ENCODE results near the gene UMODL1.
"Not testable (repeated sequence)": the region's sequence is repeated elsewhere in the genome, so short reads cannot be mapped to it uniquely, and the experiment has no call there.

UMODL1 gene

DNA sequence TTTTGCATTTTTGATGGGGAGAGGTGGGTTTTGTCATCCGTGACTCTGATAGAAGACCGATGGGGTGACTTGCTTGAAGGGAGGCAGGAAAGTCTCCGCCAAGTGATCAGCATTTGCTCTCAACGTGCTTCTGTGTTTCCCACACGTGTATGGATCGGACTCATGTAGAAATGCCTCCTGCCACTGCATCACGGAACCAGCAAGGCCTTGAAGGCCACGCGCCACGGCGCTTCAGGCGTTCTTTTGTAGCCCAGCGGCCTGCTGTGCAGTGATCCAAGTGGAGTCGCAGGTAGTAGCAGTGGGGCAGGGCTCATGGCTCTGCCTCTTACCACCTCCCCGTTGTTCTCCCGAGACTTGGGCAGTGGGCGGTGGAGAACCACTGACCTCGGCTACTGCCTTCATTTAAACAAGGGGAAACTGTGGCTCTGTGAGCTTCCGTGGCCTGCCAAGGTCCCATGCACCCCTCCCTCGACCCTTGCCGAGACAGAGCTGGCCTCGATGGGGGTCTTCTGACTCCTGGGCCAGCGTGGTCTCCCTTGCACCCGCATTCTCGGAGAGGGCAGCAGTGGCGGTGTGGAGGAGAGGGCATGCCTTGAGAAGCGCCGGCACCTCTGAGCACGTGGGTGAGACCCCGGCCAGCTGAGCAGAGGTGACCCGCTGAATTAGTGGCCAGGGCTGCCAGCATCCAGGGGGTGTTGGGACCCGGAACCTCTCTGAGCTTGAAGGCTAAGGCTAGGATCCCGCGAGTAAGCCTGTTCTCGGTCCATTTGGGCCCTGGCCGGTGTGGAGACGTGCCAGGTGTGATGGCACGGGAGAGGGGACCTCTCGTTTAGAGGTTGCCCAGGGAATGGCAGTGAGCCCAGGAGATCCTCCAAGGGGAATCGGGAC is 101.7 kb downstream of the UMODL1 start:
- H3K79me2 ChIP-seq (ENCODE audit: control insufficient read depth, insufficient read depth, low read length, unreplicated experiment) = no peaks in the 10 kb centered on the region
- no peaks in the 10 kb centered on the region for H3K4me1 ChIP-seq (ENCODE audit: control insufficient read depth, insufficient read depth, low read length, unreplicated experiment)
- H2AFZ ChIP-seq (ENCODE audit: low read length, unreplicated experiment) = no peak overlapping the region
- H3K36me3 ChIP-seq (ENCODE audit: insufficient read depth, low read length) = no peaks in the 10 kb centered on the region
- H3K27me3 ChIP-seq (ENCODE audit: insufficient read depth, low read length) = peaks cover 39% of the 10 kb centered on the region
- H3K4me3 ChIP-seq (ENCODE audit: low read depth, low read length) = no peak overlapping the region
- no peak overlapping the region for H3K27ac ChIP-seq (ENCODE audit: low read depth, low read length)

DNA sequence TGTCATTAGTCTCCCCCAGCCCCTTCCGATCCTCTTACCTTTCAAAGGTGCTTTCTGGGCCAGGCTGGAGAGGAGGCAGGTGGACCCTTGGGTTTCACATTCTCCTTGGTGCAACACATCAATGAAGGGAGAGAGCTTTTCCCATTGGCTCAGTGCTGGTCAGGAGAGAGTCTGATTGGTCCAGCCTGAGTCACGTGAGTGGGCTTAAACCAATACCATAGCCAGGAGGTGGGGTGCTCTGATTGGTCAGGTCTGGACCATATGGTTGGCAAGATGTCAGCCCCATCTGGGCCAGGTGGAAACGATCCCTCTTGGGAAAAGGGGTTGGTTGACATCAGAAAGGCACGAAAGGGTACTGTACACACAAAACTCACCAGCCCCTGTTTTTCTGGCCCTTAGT is 103.1 kb downstream of the UMODL1 start:
- no peaks in the 10 kb centered on the region for H3K79me2 ChIP-seq (ENCODE audit: control insufficient read depth, insufficient read depth, low read length, unreplicated experiment)
- H3K27ac ChIP-seq (ENCODE audit: low read depth, low read length) = no peak overlapping the region
- H2AFZ ChIP-seq (ENCODE audit: low read length, unreplicated experiment) = no peak overlapping the region
- H3K4me1 ChIP-seq (ENCODE audit: control insufficient read depth, insufficient read depth, low read length, unreplicated experiment) = no peaks in the 10 kb centered on the region
- no peaks in the 10 kb centered on the region for H3K36me3 ChIP-seq (ENCODE audit: insufficient read depth, low read length)
- H3K27me3 ChIP-seq (ENCODE audit: insufficient read depth, low read length) = peaks cover 48% of the 10 kb centered on the region
- no peak overlapping the region for H3K4me3 ChIP-seq (ENCODE audit: low read depth, low read length)

DNA sequence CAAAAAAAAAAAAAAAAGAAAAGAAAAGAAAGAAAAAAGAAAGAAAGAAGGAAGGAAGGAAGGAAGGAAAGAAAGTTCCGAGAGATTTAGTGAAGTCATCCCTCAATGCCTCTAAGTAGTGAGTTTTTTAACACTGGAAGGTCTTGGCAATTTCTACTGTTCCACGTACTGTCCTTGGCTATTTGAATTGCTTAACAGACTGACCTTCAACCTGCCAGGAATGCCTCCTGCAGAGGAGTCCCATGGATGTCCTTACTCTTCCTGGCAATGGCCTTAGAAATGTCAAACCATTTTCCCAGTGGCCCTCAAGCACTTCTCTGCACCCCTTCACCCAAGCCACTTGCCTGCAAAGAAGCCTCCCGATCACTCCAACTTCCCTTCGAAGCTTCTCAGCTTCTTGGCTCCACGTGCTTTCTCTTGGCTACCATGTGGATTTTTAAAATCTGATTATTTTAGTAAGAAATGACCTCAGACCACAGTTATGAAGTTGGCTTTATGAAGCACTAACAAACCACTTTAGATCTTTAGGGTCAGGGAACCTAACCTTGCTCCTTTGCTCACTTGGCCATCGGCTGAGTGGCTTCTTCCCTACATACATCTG is 104.1 kb downstream of the UMODL1 start:
- no peak overlapping the region for H3K4me3 ChIP-seq (ENCODE audit: low read depth, low read length)
- peaks cover 50% of the 10 kb centered on the region for H3K27me3 ChIP-seq (ENCODE audit: insufficient read depth, low read length)
- H3K4me1 ChIP-seq (ENCODE audit: control insufficient read depth, insufficient read depth, low read length, unreplicated experiment) = no peaks in the 10 kb centered on the region
- H2AFZ ChIP-seq (ENCODE audit: low read length, unreplicated experiment) = no peak overlapping the region
- H3K27ac ChIP-seq (ENCODE audit: low read depth, low read length) = no peak overlapping the region
- no peaks in the 10 kb centered on the region for H3K36me3 ChIP-seq (ENCODE audit: insufficient read depth, low read length)
- no peaks in the 10 kb centered on the region for H3K79me2 ChIP-seq (ENCODE audit: control insufficient read depth, insufficient read depth, low read length, unreplicated experiment)

DNA sequence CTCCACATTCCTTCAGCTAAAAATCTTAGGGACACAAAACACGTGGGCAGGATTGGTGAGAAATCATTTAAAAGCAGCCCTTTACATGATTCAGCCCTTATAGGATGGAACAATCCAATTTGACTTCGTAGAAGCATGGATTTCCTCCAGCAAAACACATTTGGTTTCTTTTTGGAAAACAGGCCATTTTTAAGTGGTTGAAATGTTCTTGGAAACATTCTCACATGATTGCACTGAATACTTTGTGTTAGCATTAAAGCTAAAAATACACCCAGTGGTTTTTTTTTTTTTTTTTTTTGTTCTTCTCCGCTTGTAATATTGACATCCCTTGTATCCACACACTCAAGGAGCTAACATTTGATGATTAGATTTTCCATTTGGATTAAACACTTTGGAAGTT is 105.7 kb downstream of the UMODL1 start:
- Histone ChIP-seq H3K4me1 (ENCODE audit: control insufficient read depth, insufficient read depth, low read length, unreplicated experiment) (no peaks in the 10 kb centered on the region), H3K4me3 (ENCODE audit: low read depth, low read length) (no peak overlapping the region), H3K36me3 (ENCODE audit: insufficient read depth, low read length) (no peaks in the 10 kb centered on the region), H2AFZ (ENCODE audit: low read length, unreplicated experiment) (no peak overlapping the region), H3K79me2 (ENCODE audit: control insufficient read depth, insufficient read depth, low read length, unreplicated experiment) (no peaks in the 10 kb centered on the region), H3K27me3 (ENCODE audit: insufficient read depth, low read length) (peaks cover 58% of the 10 kb centered on the region), H3K27ac (ENCODE audit: low read depth, low read length) (no peak overlapping the region)

DNA sequence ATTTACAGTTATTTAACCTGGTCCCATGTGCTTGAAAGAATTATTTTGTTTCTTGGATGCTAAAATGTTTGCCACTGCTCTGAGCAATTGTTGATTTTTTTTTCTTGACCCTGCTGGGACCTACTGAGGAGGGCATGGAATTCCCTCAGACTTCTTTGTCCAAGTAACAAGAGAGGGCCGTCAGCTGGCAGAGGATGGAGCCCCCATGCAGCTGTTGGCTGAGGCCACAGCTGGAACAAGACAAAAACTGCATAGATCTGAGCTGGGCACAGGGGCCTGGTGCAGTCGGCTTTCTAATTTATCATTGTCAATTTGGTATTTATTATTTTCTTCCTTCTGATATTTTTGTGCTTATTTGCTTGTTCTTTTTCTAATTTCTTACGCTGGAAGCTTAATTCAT is 108.2 kb downstream of the UMODL1 start:
- Histone ChIP-seq H3K4me1 (ENCODE audit: control insufficient read depth, insufficient read depth, low read length, unreplicated experiment) (no peaks in the 10 kb centered on the region), H3K4me3 (ENCODE audit: low read depth, low read length) (no peak overlapping the region), H3K36me3 (ENCODE audit: insufficient read depth, low read length) (no peaks in the 10 kb centered on the region), H2AFZ (ENCODE audit: low read length, unreplicated experiment) (no peak overlapping the region), H3K27me3 (ENCODE audit: insufficient read depth, low read length) (peaks cover 48% of the 10 kb centered on the region), H3K27ac (ENCODE audit: low read depth, low read length) (no peak overlapping the region), H3K79me2 (ENCODE audit: control insufficient read depth, insufficient read depth, low read length, unreplicated experiment) (no peaks in the 10 kb centered on the region)

DNA sequence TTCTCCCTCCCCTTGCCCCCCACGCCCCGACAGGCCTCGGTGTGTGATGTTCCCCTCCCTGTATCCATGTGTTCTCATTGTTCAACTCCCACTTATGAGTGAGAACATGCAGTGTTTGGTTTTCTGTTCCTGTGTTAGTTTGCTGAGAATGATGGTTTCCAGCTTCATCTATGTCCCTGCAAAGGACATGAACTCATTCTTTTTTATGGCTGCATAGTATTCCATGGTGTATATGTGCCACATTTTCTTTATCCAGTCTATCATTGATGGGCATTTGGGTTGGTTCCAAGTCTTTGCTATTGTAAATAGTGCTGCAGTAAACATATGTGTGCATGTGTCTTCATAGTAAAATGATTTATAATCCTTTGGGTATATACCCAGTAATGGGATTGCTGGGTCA is 108.9 kb downstream of the UMODL1 start:
- H3K4me3 ChIP-seq (ENCODE audit: low read depth, low read length); H3K36me3 ChIP-seq (ENCODE audit: insufficient read depth, low read length); H2AFZ ChIP-seq (ENCODE audit: low read length, unreplicated experiment); H3K79me2 ChIP-seq (ENCODE audit: control insufficient read depth, insufficient read depth, low read length, unreplicated experiment); H3K4me1 ChIP-seq (ENCODE audit: control insufficient read depth, insufficient read depth, low read length, unreplicated experiment); H3K27ac ChIP-seq (ENCODE audit: low read depth, low read length): not testable (repeated sequence)
- H3K27me3 ChIP-seq (ENCODE audit: insufficient read depth, low read length) = peaks cover 48% of the 10 kb centered on the region

DNA sequence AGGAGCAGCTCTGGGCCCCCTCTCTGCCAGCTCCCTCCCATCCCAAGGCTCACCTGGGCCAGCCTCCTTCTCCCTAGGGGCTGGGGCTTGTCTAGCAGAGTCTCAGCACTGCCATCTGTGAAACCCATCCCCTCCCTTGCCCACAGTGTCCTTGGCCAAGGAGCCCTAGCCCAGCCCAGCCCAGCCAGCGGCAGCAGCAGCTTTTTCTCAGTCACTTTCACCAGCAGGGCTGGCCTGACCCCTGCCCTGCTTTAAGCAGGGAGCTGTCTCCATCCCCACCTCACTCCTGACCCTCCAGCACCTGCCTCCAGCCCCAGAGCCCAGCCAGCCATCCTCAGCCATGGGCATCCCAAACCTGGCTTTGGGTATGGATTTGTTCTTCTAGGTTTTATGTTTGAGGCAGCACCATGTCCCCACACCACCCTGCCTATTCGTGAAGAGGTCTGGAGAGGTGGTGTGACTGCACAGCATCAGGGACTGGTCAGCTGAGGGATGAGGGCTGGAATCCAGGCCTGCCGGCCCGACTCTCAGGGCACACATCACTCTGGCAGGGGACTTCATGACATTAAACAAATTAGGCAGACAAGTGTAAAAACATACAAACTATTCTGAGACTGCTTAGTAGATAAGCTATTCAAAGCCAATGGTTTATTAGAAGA is 111.7 kb downstream of the UMODL1 start:
- no peak overlapping the region for H3K27ac ChIP-seq (ENCODE audit: low read depth, low read length)
- no peaks in the 10 kb centered on the region for H3K36me3 ChIP-seq (ENCODE audit: insufficient read depth, low read length)
- H2AFZ ChIP-seq (ENCODE audit: low read length, unreplicated experiment) = no peak overlapping the region
- no peak overlapping the region for H3K4me3 ChIP-seq (ENCODE audit: low read depth, low read length)
- no peaks in the 10 kb centered on the region for H3K79me2 ChIP-seq (ENCODE audit: control insufficient read depth, insufficient read depth, low read length, unreplicated experiment)
- H3K27me3 ChIP-seq (ENCODE audit: insufficient read depth, low read length) = peaks cover 28% of the 10 kb centered on the region
- H3K4me1 ChIP-seq (ENCODE audit: control insufficient read depth, insufficient read depth, low read length, unreplicated experiment) = no peaks in the 10 kb centered on the region

DNA sequence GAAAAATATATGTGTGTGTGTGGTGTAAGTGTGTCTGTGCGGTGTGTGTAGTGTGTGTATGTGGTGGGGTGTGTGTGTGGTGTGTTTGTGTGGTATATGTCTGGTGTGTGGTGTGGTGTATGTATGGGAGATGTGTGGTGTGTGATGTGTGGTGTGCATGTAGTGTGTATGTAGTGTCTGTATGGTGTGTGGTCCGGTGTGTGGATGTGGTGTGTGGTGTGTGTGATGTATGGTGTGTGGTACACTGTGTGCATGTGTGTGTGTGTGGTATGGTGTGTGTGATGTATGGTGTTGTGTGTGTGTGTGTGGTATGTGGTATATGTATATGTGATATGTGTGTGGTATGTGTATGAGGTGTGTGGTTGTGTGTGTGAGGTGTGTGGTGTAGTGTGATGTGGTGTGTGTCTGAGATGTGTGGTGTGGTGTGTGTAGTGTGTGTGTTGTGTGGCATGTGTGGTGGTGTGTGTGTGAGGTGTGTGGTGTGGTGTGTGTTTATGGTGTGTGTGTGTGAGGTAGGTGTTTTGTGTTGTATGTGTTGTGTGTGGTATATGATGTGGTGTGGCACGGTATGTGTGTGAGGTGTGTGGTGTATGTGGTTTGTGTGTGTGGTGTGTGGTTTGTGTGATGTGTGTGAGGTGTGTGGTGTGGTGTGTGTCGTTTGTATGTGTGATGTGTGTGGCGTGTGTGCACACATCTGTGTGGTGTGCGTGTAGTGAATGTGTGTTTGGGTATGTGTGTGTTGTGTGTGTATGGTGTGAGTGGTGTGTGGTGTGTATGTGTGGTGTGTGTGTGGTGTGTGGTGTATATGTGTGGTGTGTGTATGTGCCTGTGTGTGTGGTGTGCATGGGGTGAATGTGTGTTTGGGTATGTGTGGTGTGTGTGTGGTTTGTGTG is 112.5 kb downstream of the UMODL1 start:
- H3K36me3 ChIP-seq (ENCODE audit: insufficient read depth, low read length) = no peaks in the 10 kb centered on the region
- H3K4me3 ChIP-seq (ENCODE audit: low read depth, low read length) = no peak overlapping the region
- H3K27ac ChIP-seq (ENCODE audit: low read depth, low read length) = no peak overlapping the region
- H3K79me2 ChIP-seq (ENCODE audit: control insufficient read depth, insufficient read depth, low read length, unreplicated experiment) = no peaks in the 10 kb centered on the region
- no peaks in the 10 kb centered on the region for H3K4me1 ChIP-seq (ENCODE audit: control insufficient read depth, insufficient read depth, low read length, unreplicated experiment)
- H2AFZ ChIP-seq (ENCODE audit: low read length, unreplicated experiment) = no peak overlapping the region
- peaks cover 21% of the 10 kb centered on the region for H3K27me3 ChIP-seq (ENCODE audit: insufficient read depth, low read length)

DNA sequence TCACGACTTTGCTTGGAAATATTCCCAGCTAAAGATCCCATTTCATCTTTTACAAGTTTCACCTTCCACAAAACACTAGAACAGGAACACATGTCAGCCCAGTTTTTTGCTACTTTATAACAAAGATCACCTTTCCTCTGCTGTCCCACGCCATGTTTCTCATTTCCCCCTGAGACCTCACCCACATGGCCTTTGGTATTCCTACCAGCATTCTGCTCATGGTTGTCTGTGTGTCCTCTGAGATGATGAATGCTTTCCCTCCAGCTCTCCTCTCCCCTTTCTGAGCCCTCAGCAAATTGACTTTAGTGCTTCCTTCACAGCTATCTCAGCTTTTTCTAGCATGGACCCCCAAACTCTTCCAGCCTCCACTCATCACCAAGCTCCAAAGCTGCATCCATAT is 115.5 kb downstream of the UMODL1 start:
- H3K4me1 ChIP-seq (ENCODE audit: control insufficient read depth, insufficient read depth, low read length, unreplicated experiment) = no peaks in the 10 kb centered on the region
- H2AFZ ChIP-seq (ENCODE audit: low read length, unreplicated experiment) = no peak overlapping the region
- no peaks in the 10 kb centered on the region for H3K36me3 ChIP-seq (ENCODE audit: insufficient read depth, low read length)
- H3K27me3 ChIP-seq (ENCODE audit: insufficient read depth, low read length) = peaks cover 13% of the 10 kb centered on the region
- H3K4me3 ChIP-seq (ENCODE audit: low read depth, low read length) = no peak overlapping the region
- no peak overlapping the region for H3K27ac ChIP-seq (ENCODE audit: low read depth, low read length)
- no peaks in the 10 kb centered on the region for H3K79me2 ChIP-seq (ENCODE audit: control insufficient read depth, insufficient read depth, low read length, unreplicated experiment)

DNA sequence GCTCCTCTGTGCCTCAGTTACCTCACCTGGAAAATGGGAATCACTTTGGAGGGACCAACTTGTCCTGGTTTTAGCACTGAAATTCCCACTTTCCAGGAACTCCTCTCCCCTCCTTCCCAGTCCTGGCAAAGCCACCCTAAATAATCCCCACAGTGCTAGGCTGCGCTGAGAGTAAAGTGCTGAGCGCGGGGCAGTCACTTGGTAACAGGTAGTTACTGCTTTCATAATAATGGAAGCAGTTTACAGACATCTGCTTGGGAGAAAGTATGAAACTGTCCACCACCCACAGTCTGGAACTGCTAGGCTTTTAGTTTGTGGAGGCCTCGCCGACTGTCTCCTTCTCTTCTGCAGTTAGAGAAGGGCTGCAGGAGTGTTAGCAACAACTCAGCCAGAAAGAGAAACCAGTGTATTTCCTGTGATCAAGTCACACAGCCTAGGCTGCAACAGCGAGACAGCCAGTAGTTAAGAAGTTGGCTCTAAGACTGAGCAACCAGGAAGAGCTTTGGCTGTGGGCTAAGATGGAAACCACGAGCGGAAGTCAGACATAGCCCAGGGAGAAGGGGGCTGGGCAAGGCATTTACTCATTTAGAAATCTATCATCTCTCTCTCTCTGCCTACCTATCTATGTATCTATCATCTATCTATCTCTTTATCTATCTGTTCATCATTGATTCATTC is 117.0 kb downstream of the UMODL1 start:
- Histone ChIP-seq H3K4me1 (ENCODE audit: control insufficient read depth, insufficient read depth, low read length, unreplicated experiment) (no peaks in the 10 kb centered on the region), H2AFZ (ENCODE audit: low read length, unreplicated experiment) (no peak overlapping the region), H3K27ac (ENCODE audit: low read depth, low read length) (no peak overlapping the region), H3K4me3 (ENCODE audit: low read depth, low read length) (no peak overlapping the region), H3K27me3 (ENCODE audit: insufficient read depth, low read length) (peaks cover 10% of the 10 kb centered on the region; the same call in 1 of the 2 replicates), H3K79me2 (ENCODE audit: control insufficient read depth, insufficient read depth, low read length, unreplicated experiment) (no peaks in the 10 kb centered on the region), H3K36me3 (ENCODE audit: insufficient read depth, low read length) (no peaks in the 10 kb centered on the region)

All from ACC112 (cell line).